ENCODE results near the gene TIMM22.
A peak's percentile ranks its signal among the peaks of the same experiment; 100 is the strongest.

TIMM22 gene

GRCh38 chr17:1022278-1023024 lies 25.5 kb downstream of the TIMM22 start:
- DNase-seq = no peak

DNA sequence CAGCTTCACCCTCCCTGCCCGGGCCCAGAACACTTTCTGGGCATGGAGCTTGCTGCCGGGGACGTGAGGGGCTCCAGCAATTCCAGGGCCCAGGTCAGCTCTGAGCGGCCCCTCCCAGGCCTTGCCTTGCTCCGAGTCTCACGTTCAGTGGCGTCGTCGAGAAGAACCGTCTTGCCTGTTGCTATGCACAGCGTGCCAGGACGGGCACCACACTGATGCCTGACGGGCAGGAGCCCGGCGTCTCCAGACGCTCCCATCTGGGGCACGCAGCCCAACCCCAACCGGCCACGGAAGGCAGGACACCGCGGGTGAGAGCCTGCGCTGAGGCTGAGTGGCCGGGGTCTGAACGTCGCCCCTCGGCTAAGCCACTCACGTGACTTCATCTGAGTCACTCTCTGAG lies 27.1 kb downstream of the TIMM22 start:
- DNase-seq = no peak

GRCh38 chr17:1025733-1026598 lies 29.0 kb downstream of the TIMM22 start:
- DNase-seq = no peak

DNA sequence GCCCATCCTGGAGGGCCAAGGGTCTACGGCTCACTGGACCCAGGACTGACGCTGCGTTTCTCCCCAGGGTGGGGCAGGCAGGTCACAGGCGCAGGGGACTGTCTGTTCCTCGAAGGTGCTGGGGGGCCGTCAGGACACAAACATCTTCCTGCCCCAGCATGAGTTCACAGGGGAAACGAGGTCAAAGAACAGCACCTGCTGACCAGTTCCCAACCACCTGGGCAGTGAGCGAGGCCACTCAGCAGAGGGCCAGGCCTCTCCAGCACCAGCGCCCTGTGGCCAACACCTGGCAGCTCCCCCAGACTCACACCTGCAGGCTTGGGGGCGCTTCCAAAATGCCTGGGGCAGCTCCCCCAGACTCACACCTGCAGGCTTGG lies 29.7 kb downstream of the TIMM22 start:
- no peak for DNase-seq

- no peak for DNase-seq
Measured at GRCh38 chr17:1027044-1027443, 30.1 kb downstream of the TIMM22 start.

DNA sequence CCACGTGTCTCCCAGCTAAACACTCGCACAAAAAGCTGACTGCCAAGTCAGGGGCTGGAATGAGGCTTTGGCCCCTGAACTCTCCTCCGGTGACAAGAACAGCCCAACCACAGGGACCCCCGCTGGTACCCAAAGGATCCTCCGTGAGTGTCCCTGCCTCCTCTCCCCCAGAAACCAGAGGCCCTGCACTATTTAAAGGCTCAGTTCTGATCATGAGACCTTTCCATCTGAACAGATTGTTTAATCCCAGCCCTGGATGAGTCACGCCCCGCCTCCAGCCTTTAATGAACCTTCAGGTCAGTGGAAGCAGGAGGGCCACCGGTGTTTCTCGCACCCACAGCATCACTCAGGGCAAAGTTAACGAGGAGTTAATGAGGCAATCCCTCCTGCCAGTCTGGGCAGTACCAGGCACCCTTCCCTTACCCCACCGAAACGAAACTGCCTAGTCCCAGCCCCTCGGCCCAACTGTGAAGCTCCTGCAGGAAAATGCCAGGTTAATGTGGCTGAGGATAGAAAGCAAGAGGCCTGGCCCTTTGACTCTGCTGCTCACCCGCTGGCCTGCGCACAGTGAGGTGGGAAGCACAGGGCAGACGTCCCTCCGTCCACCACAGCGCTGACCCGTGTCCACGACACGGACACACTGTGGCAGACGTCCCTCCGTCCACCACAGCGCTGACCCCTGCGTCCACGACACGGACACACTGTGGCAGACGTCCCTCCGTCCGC lies 32.4 kb downstream of the TIMM22 start:
- no peak for DNase-seq

- no peak for DNase-seq
Measured at GRCh38 chr17:1029922-1030644, 33.2 kb downstream of the TIMM22 start.

DNA sequence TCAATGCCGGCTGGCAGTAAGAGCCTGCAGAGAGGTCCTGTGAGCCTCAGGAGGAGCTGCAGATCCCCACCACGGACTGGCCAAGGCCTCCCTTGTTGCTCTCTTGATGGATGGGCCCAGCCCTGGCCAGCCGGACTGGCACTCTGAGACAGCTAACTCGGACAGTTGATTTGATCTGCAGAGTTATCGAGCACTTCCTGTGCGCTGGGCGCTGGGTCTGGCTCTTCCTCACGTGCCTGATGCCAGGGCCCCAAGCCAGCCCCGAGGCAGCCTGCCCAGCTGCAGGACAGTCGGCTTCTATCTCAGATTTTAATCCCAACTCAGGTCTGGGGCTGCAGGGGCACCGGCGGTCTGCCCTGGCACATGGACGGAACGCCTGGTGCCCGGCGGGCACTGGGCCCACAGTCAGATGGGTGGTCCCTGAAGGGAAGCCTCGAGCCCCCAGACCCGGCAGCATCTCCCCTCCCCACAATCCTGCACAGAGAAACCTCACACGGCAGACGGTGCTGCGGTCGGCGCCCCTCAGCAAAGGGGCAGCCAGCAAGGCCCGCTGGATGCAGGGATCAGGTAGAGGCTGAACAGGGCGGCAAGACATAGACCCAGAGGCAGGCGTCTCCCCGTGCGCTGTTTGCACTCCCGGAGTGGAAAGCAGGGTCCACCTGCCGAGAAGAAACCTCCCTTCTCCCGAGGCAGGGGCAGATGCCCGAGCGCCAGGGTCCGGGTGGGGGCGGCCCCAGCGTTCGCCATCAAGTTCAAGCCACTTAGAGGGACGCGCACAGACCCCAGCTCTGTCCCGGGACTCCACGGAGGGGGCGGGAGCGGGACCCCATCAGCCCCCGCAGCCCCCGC lies 34.0 kb downstream of the TIMM22 start:
- no peak for DNase-seq

GRCh38 chr17:1031711-1032110 lies 34.8 kb downstream of the TIMM22 start:
- no peak for DNase-seq

DNA sequence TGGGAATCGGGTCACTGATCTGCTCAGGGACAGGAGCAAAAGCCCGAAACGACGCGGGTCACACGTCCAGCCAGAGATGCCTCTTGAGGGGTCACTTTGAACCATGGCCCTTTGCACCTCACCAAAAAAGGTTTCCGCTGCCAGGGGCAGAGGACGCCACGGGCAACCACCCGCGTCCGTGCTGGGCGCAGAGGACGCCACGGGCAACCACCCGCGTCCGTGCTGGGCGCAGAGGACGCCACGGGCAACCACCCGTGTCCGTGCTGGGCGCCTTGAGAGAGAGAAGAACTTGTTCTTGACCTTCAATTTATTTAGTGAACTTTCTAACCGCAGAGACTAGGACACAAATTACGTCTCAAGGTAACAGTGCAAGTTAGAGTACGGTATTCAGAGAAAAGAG lies 35.5 kb downstream of the TIMM22 start:
- DNase-seq = no peak

GRCh38 chr17:1033503-1033902 lies 36.6 kb downstream of the TIMM22 start:
- no peak for DNase-seq

DNA sequence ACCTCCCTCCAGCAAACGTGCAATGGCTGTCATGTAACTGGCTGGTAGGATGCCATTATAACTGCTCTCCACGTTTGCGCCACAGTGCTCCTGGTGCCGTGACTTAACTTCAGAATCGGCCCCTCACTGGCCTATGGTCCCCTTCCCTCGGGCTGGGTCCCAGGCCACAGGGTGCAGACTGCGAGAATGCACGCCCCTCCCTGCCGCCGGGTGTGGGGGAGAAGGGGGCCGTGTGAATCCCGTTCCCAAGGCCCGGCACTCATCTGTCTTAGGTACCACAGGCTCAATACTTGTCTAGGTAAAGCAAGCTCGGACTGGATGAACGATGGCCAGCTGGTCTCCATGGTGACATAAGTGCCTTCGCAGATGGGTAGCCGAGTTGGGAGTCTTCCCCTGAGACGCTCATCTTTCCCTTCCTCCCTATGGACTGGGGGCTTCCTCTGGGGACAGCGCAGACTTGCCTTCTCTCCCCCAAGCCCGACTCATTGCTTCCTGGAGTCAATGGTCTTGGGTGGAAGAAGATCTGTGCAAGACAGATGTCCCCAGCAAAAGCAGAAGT lies 37.8 kb downstream of the TIMM22 start:
- no peak for DNase-seq

DNA sequence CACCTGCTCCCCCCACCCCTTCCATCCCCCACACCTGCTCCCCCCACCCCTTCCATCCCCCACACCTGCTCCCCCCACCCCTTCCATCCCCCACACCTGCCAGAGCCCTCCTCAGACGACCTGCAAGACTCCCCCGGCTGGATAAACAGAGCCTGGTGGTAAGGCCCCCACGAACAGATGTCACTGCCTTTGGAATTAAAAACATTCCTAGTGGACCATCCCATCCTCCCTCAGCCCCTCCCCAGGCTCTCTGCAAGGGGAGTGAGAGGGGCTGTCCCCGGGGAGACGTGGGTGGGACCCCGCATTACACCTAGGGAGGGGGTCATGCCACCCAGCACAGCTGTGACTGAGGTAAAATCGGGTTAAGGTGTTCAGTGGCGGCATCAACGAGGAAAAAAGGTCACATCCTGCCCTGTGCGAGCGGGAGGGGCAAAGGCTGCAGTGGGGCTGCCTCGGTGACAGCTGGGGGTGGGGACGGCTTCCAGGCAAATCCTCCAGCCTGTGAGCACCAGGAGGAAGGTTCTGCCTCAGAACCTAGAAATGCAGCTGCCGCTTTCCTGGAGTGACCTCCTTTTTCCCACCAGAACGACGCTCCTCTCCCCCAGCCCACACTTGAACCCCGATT lies 38.7 kb downstream of the TIMM22 start:
- no peak for DNase-seq

DNA sequence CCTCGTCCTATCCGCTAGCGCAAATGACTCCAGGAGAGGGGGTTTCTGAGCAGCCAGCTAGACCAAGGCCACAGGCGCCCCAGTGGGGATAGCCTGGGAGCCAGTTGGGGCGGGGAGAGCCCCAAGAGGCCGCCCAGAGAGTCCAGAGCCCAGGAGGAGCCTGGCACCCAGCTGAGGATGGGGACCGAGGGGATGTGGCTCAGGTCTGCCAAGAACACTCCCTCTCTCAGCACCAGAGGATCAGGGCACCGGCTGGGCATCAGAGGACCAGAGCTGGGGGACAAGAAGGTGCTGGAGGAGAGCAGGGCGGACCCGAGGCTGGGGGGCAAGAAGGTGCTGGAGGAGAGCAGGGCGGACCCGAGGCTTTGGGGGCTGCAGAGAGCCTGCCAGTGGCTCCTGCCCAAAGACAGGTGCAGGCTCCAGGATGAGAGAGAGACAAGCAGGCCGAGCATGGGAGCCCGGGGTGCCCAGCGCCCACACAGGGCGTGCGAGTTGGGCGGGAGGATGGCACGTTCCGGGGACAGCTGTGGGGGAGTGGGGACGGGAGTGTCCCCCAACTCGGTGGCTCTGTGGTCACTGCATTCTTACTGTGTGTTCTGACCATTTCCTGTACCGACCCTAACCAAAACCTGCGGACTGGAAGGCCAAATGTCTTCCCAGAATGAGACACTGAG lies 39.4 kb downstream of the TIMM22 start:
- no peak for DNase-seq

DNA sequence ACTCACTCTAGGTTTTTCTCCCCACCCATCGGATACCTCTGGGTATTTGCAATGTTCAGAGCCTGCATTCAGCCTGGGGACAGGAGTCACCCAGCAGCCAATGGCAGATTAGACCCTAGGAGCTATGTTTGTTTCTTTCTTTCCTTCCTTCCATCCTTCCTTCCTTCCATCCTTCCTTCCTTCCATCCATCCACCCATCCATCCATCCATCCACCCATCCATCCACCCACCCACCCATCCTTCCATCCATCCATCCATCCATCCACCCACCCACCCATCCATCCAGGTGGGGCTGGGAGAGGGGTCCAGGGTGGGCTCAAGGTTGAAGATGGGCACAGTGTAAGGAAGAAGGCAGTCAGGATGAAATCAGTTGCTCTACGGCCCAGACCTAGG lies 39.9 kb downstream of the TIMM22 start:
- no peak for DNase-seq

GRCh38 chr17:1037238-1037879 lies 40.4 kb downstream of the TIMM22 start:
- no peak for DNase-seq

- no peak for DNase-seq
Measured at GRCh38 chr17:1038459-1039122, 41.7 kb downstream of the TIMM22 start.

- DNase-seq = no peak
Measured at GRCh38 chr17:1039123-1039507, 42.2 kb downstream of the TIMM22 start.

- DNase-seq = peak; percentile 15
Measured at GRCh38 chr17:1039511-1040215, 42.7 kb downstream of the TIMM22 start.
